OCI-LY1 (cell line): Measurements from ENCODE around the gene CDKN2A.

Experiments
- CTCF ChIP-seq: fragments of 200-600 bp; sonication (generic), shearing (Covaris generic); IDR thresholded peaks from 2 replicates; pipeline ENCODE4 v1.5.1; 2017; ENCODE audit warnings: mild to moderate bottlenecking, antibody characterized with exemption, low read length, moderate library complexity, mixed read lengths
- EZH2 ChIP-seq: fragments of 200-600 bp; sonication (generic), shearing (Covaris generic); IDR thresholded peaks from 2 replicates; pipeline ENCODE4 v1.8.0; 2017; ENCODE audit warnings: borderline replicate concordance, mixed run types, mild to moderate bottlenecking, antibody characterized with exemption, low read length, moderate library complexity, mixed read lengths

- TF ChIP-seq CTCF (no peak), EZH2 (no peak)
These were observed 32.6 kb downstream of the CDKN2A start for GRCh38 chr9:21961569-21961968.
